ENCODE results near the gene OMP.
"Not testable (repeated sequence)": the region's sequence is repeated elsewhere in the genome, so short reads cannot be mapped to it uniquely, and the experiment has no call there.

The OMP gene

DNA sequence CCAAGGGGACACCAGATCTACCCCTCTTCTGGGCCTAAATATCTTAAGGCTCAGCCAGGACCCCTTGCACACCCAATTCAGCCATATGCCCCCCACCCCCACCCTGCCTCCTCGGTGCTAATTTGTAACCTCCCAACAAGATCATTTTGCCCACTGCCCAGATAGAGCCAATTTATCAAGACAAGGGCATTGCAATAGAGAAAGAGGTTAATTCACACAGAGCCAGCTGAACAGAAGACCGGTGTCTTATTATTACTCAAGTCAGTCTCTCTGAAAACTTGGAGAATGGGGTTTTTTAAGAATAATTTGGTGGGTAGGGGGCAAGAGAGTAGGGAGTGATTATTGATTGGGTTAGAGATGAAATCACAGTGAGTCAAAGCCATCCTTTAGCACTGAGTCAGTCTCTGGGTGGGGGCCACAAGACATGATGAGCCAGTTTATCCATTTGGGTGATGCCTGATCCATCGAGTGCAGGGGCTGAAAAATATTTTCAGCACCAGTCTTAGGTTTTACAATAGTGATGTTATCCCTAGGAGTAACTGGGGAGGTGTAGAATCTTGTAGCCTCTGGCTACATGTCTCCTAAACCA lies 45.7 kb upstream of the OMP start:
- in situ Hi-C loops (cut with MboI; ENCODE audit: low sequenced_read_pairs, unreplicated experiment) = loop anchor here (5.0 kb wide), 1 partner anchor 35 kb away; no protein-coding TSS in a partner anchor
- TF ChIP-seq, protein P1, sequence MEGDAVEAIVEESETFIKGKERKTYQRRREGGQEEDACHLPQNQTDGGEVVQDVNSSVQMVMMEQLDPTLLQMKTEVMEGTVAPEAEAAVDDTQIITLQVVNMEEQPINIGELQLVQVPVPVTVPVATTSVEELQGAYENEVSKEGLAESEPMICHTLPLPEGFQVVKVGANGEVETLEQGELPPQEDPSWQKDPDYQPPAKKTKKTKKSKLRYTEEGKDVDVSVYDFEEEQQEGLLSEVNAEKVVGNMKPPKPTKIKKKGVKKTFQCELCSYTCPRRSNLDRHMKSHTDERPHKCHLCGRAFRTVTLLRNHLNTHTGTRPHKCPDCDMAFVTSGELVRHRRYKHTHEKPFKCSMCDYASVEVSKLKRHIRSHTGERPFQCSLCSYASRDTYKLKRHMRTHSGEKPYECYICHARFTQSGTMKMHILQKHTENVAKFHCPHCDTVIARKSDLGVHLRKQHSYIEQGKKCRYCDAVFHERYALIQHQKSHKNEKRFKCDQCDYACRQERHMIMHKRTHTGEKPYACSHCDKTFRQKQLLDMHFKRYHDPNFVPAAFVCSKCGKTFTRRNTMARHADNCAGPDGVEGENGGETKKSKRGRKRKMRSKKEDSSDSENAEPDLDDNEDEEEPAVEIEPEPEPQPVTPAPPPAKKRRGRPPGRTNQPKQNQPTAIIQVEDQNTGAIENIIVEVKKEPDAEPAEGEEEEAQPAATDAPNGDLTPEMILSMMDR (IDR thresholded peaks at IDR 0.05; ENCODE audit: borderline replicate concordance, control extremely low read depth, extremely low read depth, insufficient read depth, missing control alignments) = no peak
- no peak for DNase-seq (ENCODE audit: low spot score)

DNA sequence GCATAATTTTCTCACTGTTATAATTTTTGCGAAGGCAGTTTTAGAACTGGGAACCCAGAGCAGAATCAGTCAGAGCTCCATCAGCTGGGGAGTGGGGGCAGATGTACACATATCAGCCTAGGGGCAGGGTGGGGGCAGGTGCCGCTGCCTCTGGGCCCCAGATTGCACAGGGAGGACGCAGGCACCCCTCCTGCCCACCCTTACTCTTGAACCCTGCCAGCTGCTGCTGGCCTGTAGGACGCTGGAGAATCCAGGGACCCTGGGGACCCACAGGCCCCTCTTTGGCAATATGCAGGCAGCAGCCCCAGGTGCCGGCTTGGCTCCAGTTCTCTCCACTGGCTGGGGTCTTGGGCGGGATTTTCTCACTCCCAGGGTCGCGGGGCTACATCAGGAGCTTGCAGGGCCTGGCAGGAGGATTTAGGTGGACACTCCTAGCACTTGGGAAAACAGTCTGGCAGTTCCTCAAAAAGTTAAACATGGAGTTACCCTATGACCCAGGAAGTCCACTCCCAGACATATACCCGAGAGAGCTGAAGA lies 44.6 kb upstream of the OMP start:
- in situ Hi-C loops (cut with MboI; ENCODE audit: low sequenced_read_pairs, unreplicated experiment) = loop anchor here (5.0 kb wide), 1 partner anchor 34 kb away; no protein-coding TSS in a partner anchor
- no peak for DNase-seq (ENCODE audit: low spot score)
- TF ChIP-seq, protein P1 (IDR thresholded peaks at IDR 0.05; ENCODE audit: borderline replicate concordance, control extremely low read depth, extremely low read depth, insufficient read depth, missing control alignments) = no peak

DNA sequence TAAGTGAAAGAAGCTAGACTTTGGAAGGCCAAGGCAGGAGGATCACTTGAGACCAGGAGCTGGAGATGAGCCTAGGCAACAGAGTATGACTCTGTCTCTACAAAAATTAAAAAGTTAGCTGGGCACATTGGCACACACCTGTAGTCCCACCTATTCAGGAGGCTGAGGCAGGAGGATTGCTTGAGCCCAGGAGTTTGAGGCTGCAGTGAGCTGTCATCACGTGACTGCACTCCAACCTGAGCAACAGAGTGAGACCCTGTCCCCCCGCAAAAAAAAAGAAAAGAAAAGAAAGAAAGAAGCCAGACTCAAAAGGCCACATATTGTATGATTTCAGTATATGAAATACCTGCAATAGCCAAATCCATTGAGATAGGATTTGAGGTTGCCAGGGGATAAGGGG lies 43.7 kb upstream of the OMP start:
- TF ChIP-seq, protein P1 (IDR thresholded peaks at IDR 0.05; ENCODE audit: borderline replicate concordance, control extremely low read depth, extremely low read depth, insufficient read depth, missing control alignments) = no peak
- in situ Hi-C loops (cut with MboI; ENCODE audit: low sequenced_read_pairs, unreplicated experiment) = loop anchor here (5.0 kb wide), 1 partner anchor 33 kb away; no protein-coding TSS in a partner anchor
- no peak for DNase-seq (ENCODE audit: low spot score)

DNA sequence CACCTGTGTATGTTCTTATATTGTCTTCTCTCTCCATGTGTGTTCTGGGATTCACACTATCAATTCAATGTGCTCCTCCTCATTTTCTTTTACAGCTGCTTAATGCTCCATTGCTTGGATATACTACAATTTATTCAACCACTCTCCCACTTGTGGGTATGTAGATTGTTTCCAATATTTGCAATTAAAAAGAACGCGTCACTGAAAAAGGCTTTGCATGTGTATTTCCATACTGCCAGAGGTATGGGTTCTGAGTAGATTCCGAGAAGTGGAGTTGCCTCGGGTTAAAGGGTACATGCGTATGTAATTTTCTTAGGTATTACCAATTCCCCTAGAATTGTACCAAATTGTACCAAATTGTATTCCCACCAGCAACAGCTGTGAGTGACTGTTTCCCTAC lies 42.8 kb upstream of the OMP start:
- in situ Hi-C loops (cut with MboI; ENCODE audit: low sequenced_read_pairs, unreplicated experiment) = loop anchor here (5.0 kb wide), 1 partner anchor 32 kb away; no protein-coding TSS in a partner anchor
- no peak for DNase-seq (ENCODE audit: low spot score)
- TF ChIP-seq, protein P1 (IDR thresholded peaks at IDR 0.05; ENCODE audit: borderline replicate concordance, control extremely low read depth, extremely low read depth, insufficient read depth, missing control alignments) = no peak

DNA sequence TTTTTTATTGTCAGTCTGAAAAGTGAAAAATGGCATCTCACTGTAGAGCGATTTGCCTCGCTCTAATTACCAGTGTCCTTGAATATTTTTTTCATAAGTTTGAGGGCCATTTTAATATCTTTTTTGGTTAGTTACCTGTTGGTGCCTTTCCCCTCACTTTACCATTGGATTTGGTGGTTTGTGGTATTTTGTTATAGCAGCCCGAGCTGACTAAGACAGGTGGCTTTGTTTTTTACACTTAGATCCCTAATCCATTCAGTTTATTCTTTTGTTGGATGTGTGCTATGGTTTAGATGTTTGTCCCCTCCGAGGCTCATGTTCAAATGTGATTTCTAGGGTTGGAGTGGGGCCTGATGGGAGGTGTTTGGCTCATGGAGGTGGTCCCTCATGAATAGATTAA lies 42.4 kb upstream of the OMP start:
- DNase-seq (ENCODE audit: low spot score) = no peak
- TF ChIP-seq, protein P1 (IDR thresholded peaks at IDR 0.05; ENCODE audit: borderline replicate concordance, control extremely low read depth, extremely low read depth, insufficient read depth, missing control alignments) = no peak
- in situ Hi-C loops (cut with MboI; ENCODE audit: low sequenced_read_pairs, unreplicated experiment) = no loop called here

DNA sequence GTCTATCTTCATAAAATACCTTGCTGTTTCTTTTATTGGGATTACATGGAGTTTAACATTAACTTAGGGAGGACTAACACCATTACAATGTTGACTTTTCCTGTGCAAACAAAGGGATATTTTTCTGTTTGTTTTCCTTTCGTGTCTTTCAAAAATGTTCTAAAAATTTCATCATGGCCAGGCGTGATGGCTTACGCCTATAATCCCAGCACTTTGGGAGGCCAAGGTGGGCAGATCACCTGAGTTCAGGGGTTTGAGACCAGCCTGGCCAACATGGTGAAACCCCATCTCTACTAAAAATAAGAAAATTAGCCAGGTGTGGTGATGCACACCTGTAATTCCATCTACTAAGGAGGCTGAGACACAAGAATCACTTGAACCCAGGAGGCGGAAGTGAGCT lies 41.4 kb upstream of the OMP start:
- in situ Hi-C loops (cut with MboI; ENCODE audit: low sequenced_read_pairs, unreplicated experiment); DNase-seq (ENCODE audit: low spot score): not testable (repeated sequence)

DNA sequence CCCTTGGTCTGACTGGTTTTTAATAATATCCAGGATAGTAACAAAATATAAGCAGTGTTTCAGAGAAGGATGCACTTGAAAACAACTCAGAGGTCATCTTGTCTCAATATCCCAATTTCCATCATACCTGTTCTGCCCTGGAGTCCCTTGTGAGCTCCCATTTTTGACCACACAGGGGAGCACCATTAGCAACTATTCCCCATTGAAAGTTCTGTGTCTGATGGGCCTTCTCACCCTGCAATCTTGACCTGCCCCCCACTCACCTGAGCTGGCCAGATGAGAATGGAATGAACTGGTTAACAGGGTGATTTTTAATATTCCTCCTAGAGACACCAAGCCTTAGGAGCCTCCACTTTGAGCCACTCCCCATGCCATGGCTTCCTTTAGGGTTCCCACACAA lies 39.7 kb upstream of the OMP start:
- peak; percentile 16 for DNase-seq (ENCODE audit: low spot score)
- TF ChIP-seq, protein P1 (IDR thresholded peaks at IDR 0.05; ENCODE audit: borderline replicate concordance, control extremely low read depth, extremely low read depth, insufficient read depth, missing control alignments) = no peak
- in situ Hi-C loops (cut with MboI; ENCODE audit: low sequenced_read_pairs, unreplicated experiment) = no loop called here

Data from GM13976 (cell line).